Vagina (tissue), 2 donors: ENCODE measurements around the gene ARHGAP24. TPM values are rescaled to one million over a fixed set of nuclear protein-coding genes. Genes with fewer than 3 reads are reported as not detected.

Source experiments
- DNase-seq, 2 donors: peaks; one replicate each; pipeline ENCODE4 v3.0.0-alpha.2; 2017; ENCODE audit errors: extremely low spot score in 2 of 2
- H3K27ac ChIP-seq: fragments of 200-600 bp; sonication (generic); one replicate; pipeline ENCODE4 v1.5.1; 2019
- H3K27me3 ChIP-seq: fragments of 200-600 bp; sonication (generic); one replicate; pipeline ENCODE4 v1.5.1; 2019
- H3K36me3 ChIP-seq, 2 donors: fragments of 200-600 bp; sonication (generic); one replicate each; pipeline ENCODE4 v1.5.1; 2017 to 2019
- H3K4me1 ChIP-seq: fragments of 200-600 bp; sonication (generic); one replicate; pipeline ENCODE4 v1.5.1; 2019
- H3K4me3 ChIP-seq, 2 donors: fragments of 200-600 bp; sonication (generic); 1 replicate in 1 of 2; 2 replicates in 1 of 2; pipeline ENCODE4 v1.5.1; 2016 to 2019
- H3K9me3 ChIP-seq: fragments of 200-600 bp; sonication (generic); one replicate; pipeline ENCODE4 v1.5.1; 2019
- CTCF ChIP-seq, 3 experiments: fragments of 450-650 bp in 2 of 3; fragments of 200-600 bp in 1 of 3; sonication (generic) in 1 of 3; IDR thresholded peaks; one replicate each; pipeline ENCODE4 v1.5.1; 2017 to 2019; ENCODE audit warnings: antibody characterized with exemption in 3 of 3, mild to moderate bottlenecking in 2 of 3, moderate library complexity in 2 of 3
- POLR2A ChIP-seq, 2 donors: fragments of 450-650 bp; IDR thresholded peaks; one replicate each; pipeline ENCODE4 v1.6.1; 2017; ENCODE audit warnings: antibody characterized with exemption in 2 of 2, mild to moderate bottlenecking in 2 of 2, moderate library complexity in 2 of 2
- POLR2AphosphoS5 ChIP-seq, 2 donors: sonication (generic); formaldehyde crosslinking; IDR thresholded peaks; one replicate each; pipeline ENCODE4 v1.9.0; 2017; ENCODE audit warnings: antibody characterized with exemption in 2 of 2, mild to moderate bottlenecking in 2 of 2, low read depth in 1 of 2; ENCODE audit not compliant: insufficient read depth in 1 of 2
- intact Hi-C: fragments of 100-400 bp; cut with DNase I; formaldehyde crosslinking; loops from one replicate; pipeline ENCODE4 v1.15.1; 2023
- total RNA-seq: library from RNA; depleted of rRNA; stranded (reverse); fragments of >200 nt; gene quantifications from one replicate; pipeline ENCODE4 v1.2.3, GENCODE V29; 2016

Gene ARHGAP24
- total RNA-seq, 1 donor from 2014 or later: 40.0 TPM

- Histone ChIP-seq H3K36me3 (no peaks in the 10 kb centered on the region), H3K27me3 (no peaks in the 10 kb centered on the region), H3K27ac (no peak overlapping the region), H3K9me3 (no peaks in the 10 kb centered on the region), H3K4me1 (peaks cover 6% of the 10 kb centered on the region), H3K4me3 (no peak overlapping the region)
- TF ChIP-seq CTCF (IDR thresholded peaks at IDR 0.05) (no peak), POLR2AphosphoS5 (IDR thresholded peaks at IDR 0.05; ENCODE audit: insufficient read depth in 1 of 2, low read depth in 1 of 2) (no peak), POLR2A (IDR thresholded peaks at IDR 0.05) (no peak)
- DNase-seq: no peak
- intact Hi-C loops: no loop called here
Observed at GRCh38 chr4:85509882-85510631, 35.1 kb downstream of the ARHGAP24 start.

- peaks cover 6% of the 10 kb centered on the region for H3K4me1 ChIP-seq
- H3K9me3 ChIP-seq: no peaks in the 10 kb centered on the region
- no peaks in the 10 kb centered on the region for H3K36me3 ChIP-seq
- TF ChIP-seq POLR2A (IDR thresholded peaks at IDR 0.05) (no peak), POLR2AphosphoS5 (IDR thresholded peaks at IDR 0.05; ENCODE audit: insufficient read depth in 1 of 2, low read depth in 1 of 2) (no peak), CTCF (IDR thresholded peaks at IDR 0.05) (no peak)
- H3K27me3 ChIP-seq: no peaks in the 10 kb centered on the region
- H3K27ac ChIP-seq: no peak overlapping the region
- no peak overlapping the region for H3K4me3 ChIP-seq
- intact Hi-C loops: no loop called here
- no peak for DNase-seq
Observed at GRCh38 chr4:85510632-85510984, 35.7 kb downstream of the ARHGAP24 start.

GRCh38 chr4:85512446-85513205 is 37.7 kb downstream of the ARHGAP24 start:
- Histone ChIP-seq H3K4me3 (no peak overlapping the region), H3K4me1 (peaks cover 6% of the 10 kb centered on the region), H3K36me3 (no peaks in the 10 kb centered on the region), H3K27ac (no peak overlapping the region), H3K9me3 (no peaks in the 10 kb centered on the region), H3K27me3 (no peaks in the 10 kb centered on the region)
- no peak for TF ChIP-seq POLR2A (IDR thresholded peaks at IDR 0.05)
- TF ChIP-seq CTCF (IDR thresholded peaks at IDR 0.05): no peak
- no peak for TF ChIP-seq POLR2AphosphoS5 (IDR thresholded peaks at IDR 0.05; ENCODE audit: insufficient read depth in 1 of 2, low read depth in 1 of 2)
- intact Hi-C loops: no loop called here
- no peak for DNase-seq

- intact Hi-C loops: no loop called here
- H3K4me3 ChIP-seq: peak overlapping the region; percentile 8 to 13
- H3K27me3 ChIP-seq: no peaks in the 10 kb centered on the region
- DNase-seq: no peak
- H3K9me3 ChIP-seq: no peaks in the 10 kb centered on the region
- H3K36me3 ChIP-seq: no peaks in the 10 kb centered on the region
- peaks cover 6% of the 10 kb centered on the region for H3K4me1 ChIP-seq
- H3K27ac ChIP-seq: no peak overlapping the region
- TF ChIP-seq POLR2A (IDR thresholded peaks at IDR 0.05) (no peak), CTCF (IDR thresholded peaks at IDR 0.05) (no peak)
Observed at GRCh38 chr4:85514117-85514516, 39.2 kb downstream of the ARHGAP24 start.

GRCh38 chr4:85514783-85515182 is 39.8 kb downstream of the ARHGAP24 start:
- Histone ChIP-seq H3K36me3 (no peaks in the 10 kb centered on the region), H3K27me3 (no peaks in the 10 kb centered on the region), H3K4me1 (peaks cover 6% of the 10 kb centered on the region), H3K27ac (no peak overlapping the region), H3K9me3 (no peaks in the 10 kb centered on the region), H3K4me3 (no peak overlapping the region)
- no peak for DNase-seq
- intact Hi-C loops: no loop called here
- TF ChIP-seq POLR2AphosphoS5 (IDR thresholded peaks at IDR 0.05; ENCODE audit: insufficient read depth in 1 of 2, low read depth in 1 of 2): no peak
- no peak for TF ChIP-seq POLR2A (IDR thresholded peaks at IDR 0.05)
- TF ChIP-seq CTCF (IDR thresholded peaks at IDR 0.05): no peak
